ENCODE data around the gene GRIK4.

GRIK4 gene

DNA sequence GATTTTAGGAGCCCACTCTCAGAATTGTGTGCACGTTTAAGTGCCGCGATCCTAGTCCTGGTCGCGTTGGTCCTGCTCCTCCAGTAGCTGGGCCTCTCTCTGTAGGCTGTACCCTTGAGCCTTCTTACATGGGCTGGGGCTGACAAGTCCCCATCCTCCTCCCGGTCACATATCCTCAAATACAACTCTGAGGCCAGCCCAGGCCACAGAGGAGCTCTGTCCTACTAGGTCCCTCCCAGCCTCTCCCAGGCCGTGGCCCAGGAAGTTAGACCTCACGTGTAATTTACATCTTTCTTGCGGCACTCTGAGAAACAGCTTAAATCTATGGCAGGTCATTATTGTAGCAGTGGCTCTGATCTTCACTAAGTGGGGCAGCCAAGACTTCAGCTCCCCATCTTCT is 305.2 kb downstream of the GRIK4 start:
- Histone ChIP-seq H3K27me3 (ENCODE audit: insufficient read depth, poor library complexity, severe bottlenecking) (peaks cover 9% of the 10 kb centered on the region), H3K4me3 (ENCODE audit: severe bottlenecking) (no peak overlapping the region), H3K4me1 (ENCODE audit: insufficient read depth, poor library complexity, severe bottlenecking) (no peaks in the 10 kb centered on the region), H3K27ac (ENCODE audit: poor library complexity, severe bottlenecking) (no peak overlapping the region), H3K9me3 (ENCODE audit: severe bottlenecking) (no peaks in the 10 kb centered on the region), H3K36me3 (ENCODE audit: low read depth) (no peaks in the 10 kb centered on the region)
- DNase-seq (ENCODE audit: low spot score): no peak
- TF ChIP-seq, protein P1, sequence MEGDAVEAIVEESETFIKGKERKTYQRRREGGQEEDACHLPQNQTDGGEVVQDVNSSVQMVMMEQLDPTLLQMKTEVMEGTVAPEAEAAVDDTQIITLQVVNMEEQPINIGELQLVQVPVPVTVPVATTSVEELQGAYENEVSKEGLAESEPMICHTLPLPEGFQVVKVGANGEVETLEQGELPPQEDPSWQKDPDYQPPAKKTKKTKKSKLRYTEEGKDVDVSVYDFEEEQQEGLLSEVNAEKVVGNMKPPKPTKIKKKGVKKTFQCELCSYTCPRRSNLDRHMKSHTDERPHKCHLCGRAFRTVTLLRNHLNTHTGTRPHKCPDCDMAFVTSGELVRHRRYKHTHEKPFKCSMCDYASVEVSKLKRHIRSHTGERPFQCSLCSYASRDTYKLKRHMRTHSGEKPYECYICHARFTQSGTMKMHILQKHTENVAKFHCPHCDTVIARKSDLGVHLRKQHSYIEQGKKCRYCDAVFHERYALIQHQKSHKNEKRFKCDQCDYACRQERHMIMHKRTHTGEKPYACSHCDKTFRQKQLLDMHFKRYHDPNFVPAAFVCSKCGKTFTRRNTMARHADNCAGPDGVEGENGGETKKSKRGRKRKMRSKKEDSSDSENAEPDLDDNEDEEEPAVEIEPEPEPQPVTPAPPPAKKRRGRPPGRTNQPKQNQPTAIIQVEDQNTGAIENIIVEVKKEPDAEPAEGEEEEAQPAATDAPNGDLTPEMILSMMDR (IDR thresholded peaks at IDR 0.05; ENCODE audit: poor library complexity, severe bottlenecking): no peak
- no peak for ATAC-seq (ENCODE audit: low read depth)

DNA sequence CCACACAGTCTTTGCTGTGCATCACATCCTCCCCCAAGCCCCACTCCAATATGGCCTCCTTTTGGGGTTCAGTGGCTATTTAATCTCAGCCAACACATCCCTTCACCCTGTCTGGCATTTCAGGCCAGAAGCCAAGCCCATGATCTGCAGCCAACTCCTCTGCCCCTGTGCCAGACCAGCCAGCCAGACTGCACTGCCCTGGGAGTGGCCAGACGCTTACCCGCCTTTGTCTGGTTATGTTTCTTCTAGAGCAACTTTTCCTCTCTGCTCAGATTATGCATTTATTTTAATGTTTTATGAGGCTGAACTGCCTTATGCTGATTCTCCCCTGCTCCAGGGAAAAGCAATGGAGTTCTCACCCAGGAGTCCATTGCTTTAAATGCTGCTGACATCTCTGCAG is 305.6 kb downstream of the GRIK4 start:
- Histone ChIP-seq H3K9me3 (ENCODE audit: severe bottlenecking) (no peaks in the 10 kb centered on the region), H3K27me3 (ENCODE audit: insufficient read depth, poor library complexity, severe bottlenecking) (peaks cover 9% of the 10 kb centered on the region), H3K27ac (ENCODE audit: poor library complexity, severe bottlenecking) (no peak overlapping the region), H3K36me3 (ENCODE audit: low read depth) (no peaks in the 10 kb centered on the region), H3K4me1 (ENCODE audit: insufficient read depth, poor library complexity, severe bottlenecking) (no peaks in the 10 kb centered on the region), H3K4me3 (ENCODE audit: severe bottlenecking) (no peak overlapping the region)
- DNase-seq (ENCODE audit: low spot score): no peak
- TF ChIP-seq, protein P1 (IDR thresholded peaks at IDR 0.05; ENCODE audit: poor library complexity, severe bottlenecking): no peak
- ATAC-seq (ENCODE audit: low read depth): no peak

DNA sequence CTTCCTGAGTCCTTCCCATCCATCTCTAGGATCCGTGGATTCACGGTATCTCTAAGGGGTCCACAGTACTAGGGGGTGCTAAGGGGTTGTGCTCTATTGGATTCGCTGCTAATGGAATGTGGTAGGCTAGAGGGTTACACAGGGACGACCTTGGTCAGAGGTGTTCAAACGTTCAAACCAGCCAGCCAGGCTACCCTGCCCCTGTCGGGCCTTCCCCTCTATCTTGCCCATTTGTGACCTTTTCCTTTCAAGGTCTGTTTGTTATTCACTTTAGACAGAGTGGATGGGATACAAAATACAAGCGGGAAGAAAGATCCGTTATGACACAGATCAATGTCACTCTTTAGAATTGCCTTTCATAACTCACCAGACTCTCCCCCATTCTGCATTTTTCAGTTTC is 306.5 kb downstream of the GRIK4 start:
- peaks cover 9% of the 10 kb centered on the region for H3K27me3 ChIP-seq (ENCODE audit: insufficient read depth, poor library complexity, severe bottlenecking)
- no peaks in the 10 kb centered on the region for H3K9me3 ChIP-seq (ENCODE audit: severe bottlenecking)
- H3K27ac ChIP-seq (ENCODE audit: poor library complexity, severe bottlenecking): no peak overlapping the region
- TF ChIP-seq, protein P1 (IDR thresholded peaks at IDR 0.05; ENCODE audit: poor library complexity, severe bottlenecking): no peak
- ATAC-seq (ENCODE audit: low read depth) (no peak), DNase-seq (ENCODE audit: low spot score) (no peak)
- no peaks in the 10 kb centered on the region for H3K36me3 ChIP-seq (ENCODE audit: low read depth)
- no peaks in the 10 kb centered on the region for H3K4me1 ChIP-seq (ENCODE audit: insufficient read depth, poor library complexity, severe bottlenecking)
- H3K4me3 ChIP-seq (ENCODE audit: severe bottlenecking): no peak overlapping the region

DNA sequence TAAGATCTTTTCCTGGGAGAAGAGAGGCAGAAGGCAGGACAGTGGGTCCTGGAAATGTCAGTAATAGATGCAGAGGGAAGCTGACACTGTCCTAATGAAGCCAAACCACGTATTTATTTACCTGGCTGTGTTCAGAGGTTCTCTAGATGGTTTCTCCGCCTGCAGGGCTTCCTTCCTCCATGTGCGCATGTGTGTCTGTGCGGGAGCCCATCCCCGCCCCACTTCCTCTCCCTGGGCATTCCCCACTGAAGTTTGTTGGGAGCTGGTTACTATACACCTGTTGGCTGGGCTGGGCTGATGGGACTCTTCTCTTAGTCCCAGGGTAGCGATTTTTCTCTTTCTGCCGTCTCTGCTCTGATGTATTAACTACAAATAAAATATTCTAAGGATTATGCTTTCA is 307.5 kb downstream of the GRIK4 start:
- H3K36me3 ChIP-seq (ENCODE audit: low read depth): no peaks in the 10 kb centered on the region
- H3K27me3 ChIP-seq (ENCODE audit: insufficient read depth, poor library complexity, severe bottlenecking): peaks cover 9% of the 10 kb centered on the region
- no peak overlapping the region for H3K4me3 ChIP-seq (ENCODE audit: severe bottlenecking)
- TF ChIP-seq, protein P1 (IDR thresholded peaks at IDR 0.05; ENCODE audit: poor library complexity, severe bottlenecking): no peak
- no peak overlapping the region for H3K27ac ChIP-seq (ENCODE audit: poor library complexity, severe bottlenecking)
- ATAC-seq (ENCODE audit: low read depth): peak; percentile 55; the same call in 1 of the 3 replicates
- no peak for DNase-seq (ENCODE audit: low spot score)
- no peaks in the 10 kb centered on the region for H3K9me3 ChIP-seq (ENCODE audit: severe bottlenecking)
- no peaks in the 10 kb centered on the region for H3K4me1 ChIP-seq (ENCODE audit: insufficient read depth, poor library complexity, severe bottlenecking)

DNA sequence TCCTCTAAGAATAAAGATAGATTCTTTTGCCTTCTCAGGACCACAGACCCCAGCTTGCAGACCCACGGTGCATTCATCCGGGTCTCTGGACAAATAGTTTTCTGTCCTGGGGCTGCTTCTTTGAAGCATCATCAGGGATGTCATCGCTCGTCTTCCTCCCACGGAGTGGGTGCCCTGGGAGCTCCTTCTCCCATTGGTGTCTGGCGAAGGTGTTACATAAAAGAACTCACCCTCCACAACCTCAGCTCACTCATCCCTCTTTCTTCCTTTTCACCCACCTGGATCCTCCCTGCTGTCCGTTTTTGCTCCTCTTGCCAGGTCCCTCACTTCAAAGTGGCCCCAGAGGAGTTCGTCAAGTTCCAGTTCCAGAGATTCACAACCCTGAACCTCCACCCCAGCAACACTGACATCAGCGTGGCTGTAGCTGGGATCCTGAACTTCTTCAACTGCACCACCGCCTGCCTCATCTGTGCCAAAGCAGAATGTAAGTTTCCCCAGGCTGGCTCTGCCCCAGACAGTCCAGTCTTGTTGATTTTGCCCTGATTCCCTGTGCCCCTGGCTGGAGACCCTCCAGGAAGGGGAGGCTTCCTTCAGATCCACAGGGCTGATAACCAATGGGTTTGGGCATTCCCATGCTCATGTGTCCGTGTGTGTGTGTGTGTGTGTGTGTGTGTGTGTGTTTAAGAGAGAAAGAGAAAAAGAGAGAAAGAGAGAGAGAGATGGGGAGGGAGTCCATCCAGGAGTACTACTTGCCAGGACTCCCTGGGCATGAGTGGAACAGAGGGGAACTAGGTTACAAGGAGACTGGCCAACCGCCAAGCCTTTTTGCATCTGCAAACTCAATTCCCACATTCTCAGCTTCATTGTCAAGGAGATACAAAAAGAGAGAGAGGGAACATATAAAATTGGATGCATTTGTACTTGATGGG is 308.2 kb downstream of the GRIK4 start:
- ATAC-seq (ENCODE audit: low read depth) (no peak), DNase-seq (ENCODE audit: low spot score) (no peak)
- TF ChIP-seq, protein P1 (IDR thresholded peaks at IDR 0.05; ENCODE audit: poor library complexity, severe bottlenecking): no peak
- H3K27ac ChIP-seq (ENCODE audit: poor library complexity, severe bottlenecking): no peak overlapping the region
- no peak overlapping the region for H3K4me3 ChIP-seq (ENCODE audit: severe bottlenecking)
- H3K4me1 ChIP-seq (ENCODE audit: insufficient read depth, poor library complexity, severe bottlenecking): no peaks in the 10 kb centered on the region
- H3K9me3 ChIP-seq (ENCODE audit: severe bottlenecking): no peaks in the 10 kb centered on the region
- H3K27me3 ChIP-seq (ENCODE audit: insufficient read depth, poor library complexity, severe bottlenecking): peaks cover 9% of the 10 kb centered on the region
- no peaks in the 10 kb centered on the region for H3K36me3 ChIP-seq (ENCODE audit: low read depth)

Data from RWPE2 (cell line).